Pons (tissue), 1 donor: ENCODE results near the gene SBK2.

Experiments used
- DNase-seq: peaks from one replicate; pipeline ENCODE4 v3.0.0-alpha.2; 2016; ENCODE audit warnings: low spot score

Gene SBK2

DNA sequence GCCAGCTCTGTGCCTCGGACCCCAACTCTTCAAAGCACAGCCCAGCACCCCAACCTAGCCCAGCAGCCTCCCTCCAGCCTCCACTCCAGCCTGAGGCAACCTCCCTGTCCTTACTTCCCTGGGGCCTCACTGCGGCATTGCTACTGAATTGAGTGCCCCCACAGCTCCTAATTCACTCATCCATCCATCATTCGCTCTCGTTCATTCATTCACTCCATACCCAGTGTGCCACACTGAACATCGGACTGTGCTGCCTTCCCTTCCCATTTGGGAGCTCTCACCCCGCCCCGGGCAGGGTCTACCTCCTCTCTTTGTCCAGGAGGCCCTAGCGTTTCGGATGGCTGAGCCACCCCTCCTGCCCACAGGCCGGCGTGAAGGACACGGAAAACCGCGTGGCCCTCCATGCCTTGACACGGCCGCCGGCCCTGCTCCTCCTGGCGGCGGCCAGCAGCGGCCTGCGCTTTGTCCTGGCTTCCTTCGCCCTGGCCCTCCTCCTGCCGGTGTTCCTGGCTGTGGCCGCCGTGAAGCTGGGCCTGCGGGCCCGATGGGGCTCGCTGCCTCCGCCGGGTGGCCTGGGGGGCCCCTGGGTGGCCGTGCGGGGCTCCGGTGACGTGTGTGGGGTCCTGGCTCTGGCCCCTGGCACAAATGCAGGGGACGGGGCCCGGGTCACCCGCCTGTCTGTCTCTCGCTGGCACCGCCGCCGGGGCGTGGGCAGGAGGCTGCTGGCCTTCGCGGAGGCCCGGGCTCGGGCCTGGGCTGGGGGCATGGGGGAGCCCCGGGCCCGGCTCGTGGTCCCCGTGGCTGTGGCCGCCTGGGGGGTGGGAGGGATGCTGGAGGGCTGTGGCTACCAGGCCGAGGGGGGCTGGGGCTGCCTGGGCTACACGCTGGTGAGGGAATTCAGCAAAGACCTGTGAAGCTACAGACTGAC, 50.6 kb downstream of the SBK2 start:
- DNase-seq = no peak

DNA sequence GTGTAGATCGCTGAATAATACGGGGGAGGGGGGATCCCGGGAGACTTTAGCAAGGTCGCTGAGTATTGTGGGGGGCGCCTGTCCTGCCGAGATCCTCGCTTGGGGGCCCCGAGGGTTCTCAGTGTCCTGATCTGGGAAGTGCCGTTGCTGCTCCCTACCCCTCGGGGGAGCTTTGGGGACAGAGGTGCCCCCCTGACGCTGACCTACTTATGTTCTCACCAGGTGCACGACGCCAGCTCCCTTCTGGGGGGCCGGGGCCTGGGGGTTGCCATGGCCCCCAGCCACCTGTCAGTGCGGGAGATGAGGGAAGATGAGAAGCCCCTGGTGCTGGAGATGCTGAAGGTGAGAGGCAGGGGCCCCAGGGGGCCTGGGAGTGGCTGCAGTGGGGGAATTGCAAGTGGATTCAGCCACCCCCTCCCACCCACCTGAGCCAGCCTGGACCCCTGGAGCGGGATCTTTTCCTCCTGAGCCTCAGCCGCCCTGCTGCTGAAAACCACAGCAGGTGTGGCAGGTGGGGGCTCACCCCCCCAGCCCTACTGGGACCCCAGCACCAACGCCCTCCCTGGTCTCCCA, 51.4 kb downstream of the SBK2 start:
- DNase-seq = no peak

DNA sequence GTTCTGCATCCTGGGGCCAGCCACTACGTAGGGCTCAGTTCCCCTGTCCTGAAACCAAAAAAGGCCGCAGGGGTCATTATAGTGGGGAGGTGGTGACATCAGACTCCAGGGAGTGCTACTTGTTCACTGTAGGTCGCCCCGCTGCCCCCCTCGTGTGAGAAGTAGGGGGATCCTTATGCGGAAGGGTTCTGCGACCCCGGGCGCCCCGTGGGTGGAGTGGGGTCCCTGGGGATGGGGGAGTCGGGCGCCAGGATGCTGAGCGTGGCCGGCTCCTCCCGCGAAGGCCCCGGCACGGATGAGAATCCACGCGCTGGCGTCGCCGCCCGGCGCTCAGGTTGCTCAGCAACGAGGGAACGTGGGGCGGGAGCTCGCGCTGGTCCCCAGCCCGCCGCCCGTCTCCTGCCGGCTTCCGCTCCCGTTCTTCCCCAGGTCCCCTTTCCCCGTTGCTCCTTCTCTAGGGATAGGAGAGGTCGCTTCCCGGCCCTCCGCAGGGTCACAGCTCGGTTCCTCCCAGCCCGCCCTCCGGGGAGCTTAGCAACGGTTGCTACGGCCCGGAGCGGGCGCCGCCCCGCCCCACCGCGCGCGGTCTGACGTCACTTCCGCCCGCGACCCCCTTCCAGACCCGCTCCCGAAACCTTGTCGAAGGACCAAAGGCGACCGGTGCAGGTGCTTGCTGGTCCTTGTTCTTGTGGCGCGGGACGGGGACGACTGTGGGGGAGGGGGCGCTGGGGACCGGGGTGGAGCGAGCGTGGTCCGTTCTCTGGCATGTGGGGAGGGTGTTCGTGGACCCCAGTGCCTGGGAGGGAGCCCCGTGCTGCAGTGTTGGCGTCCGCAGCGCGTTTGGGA, 52.1 kb downstream of the SBK2 start, which contains the start of gene NAT14:
TSS of gene NAT14 (plus strand) at position 596 of the 846 bp plus-strand sequence. CDS start 521 bp downstream, outside the sequence.
- no peak for DNase-seq

DNA sequence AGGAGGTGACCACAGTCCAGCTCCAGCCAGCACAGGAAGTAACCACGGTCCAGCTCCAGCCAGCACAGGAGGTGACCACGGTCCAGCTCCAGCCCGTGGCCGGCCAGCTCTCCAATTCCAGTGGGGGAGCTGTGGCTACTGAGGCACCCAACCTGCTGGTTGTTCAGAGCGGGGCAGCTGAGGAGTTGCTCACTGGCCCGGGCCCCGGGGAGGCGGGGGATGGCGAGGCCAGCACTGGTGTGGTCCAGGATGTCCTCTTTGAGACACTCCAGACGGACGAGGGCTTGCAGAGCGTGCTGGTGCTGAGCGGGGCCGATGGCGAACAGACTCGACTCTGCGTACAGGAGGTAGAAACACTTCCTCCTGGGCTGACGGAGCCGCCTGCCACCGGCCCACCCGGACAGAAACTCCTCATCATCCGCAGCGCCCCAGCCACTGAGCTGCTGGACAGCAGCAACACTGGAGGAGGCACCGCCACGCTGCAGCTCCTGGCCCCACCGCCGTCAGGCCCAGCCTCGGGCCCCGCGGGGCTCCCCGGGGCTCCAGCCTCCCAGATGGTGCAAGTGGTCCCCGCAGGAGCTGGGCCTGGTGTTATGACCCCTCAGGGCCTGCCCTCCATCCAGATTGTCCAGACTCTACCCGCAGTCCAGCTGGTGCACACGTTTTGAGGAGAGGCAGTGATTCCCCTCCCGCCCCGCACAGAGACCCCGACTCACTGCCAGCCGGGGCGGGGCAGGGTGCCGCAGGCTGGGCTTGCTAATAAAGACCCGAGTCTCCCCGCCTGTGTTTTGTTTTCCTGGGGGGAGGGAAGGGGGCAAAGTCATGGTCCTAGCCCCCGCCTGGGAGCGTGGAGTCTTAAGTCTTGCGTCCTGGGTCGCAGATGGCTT, 53.0 kb downstream of the SBK2 start:
- no peak for DNase-seq

DNA sequence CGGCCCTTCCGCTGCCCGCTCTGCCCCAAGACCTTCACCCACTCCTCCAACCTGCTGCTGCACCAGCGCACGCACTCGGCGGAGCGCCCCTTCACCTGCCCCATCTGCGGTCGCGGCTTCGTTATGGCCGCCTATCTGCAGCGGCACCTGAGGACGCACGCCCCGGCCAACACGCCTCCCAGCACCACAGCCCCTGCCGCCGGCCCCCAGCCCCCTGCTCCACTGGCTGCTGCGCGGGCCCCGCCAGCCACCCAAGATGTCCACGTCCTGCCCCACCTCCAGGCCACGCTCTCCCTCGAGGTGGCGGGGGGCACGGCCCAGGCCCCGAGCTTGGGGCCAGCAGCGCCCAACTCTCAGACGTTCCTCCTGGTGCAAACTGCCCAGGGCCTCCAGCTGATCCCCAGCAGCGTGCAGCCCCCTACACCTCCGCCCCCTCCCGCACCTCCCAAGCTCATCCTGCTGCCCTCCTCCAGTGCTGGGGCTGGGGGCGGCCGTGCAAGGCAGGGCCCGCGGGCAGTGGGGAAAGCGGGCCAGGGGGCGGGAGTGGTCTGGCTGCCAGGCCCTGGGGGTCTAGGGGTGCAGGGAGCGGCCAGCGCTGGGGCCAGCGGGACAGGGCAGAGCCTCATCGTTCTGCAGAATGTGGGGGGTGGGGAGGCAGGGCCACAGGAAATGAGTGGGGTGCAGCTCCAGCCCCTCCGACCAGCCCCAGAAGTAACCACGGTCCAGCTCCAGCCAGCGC, 53.8 kb downstream of the SBK2 start:
- DNase-seq = no peak

DNA sequence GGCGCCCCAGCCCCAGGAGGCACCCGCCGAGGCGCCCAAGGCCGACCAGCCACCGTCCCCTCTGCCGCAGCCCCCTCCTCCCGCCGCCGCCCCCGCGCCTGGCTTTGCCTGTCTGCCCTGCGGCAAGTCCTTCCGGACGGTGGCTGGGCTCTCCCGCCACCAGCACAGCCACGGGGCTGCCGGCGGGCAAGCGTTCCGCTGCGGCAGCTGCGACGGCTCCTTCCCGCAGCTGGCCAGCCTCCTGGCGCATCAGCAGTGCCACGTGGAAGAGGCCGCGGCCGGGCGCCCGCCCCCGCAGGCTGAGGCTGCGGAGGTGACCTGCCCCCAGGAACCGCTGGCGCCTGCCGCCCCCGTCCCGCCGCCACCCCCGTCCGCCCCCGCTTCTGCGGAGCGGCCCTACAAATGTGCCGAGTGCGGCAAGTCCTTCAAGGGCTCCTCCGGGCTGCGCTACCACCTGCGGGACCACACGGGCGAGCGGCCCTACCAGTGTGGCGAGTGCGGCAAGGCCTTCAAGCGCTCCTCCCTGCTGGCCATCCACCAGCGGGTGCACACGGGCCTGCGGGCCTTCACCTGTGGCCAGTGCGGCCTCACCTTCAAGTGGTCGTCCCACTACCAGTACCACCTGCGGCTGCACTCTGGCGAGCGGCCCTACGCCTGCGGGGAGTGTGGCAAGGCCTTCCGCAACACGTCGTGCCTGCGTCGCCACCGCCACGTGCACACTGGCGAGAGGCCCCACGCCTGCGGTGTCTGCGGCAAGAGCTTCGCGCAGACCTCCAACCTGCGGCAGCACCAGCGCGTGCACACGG, 54.6 kb downstream of the SBK2 start:
- DNase-seq = no peak

DNA sequence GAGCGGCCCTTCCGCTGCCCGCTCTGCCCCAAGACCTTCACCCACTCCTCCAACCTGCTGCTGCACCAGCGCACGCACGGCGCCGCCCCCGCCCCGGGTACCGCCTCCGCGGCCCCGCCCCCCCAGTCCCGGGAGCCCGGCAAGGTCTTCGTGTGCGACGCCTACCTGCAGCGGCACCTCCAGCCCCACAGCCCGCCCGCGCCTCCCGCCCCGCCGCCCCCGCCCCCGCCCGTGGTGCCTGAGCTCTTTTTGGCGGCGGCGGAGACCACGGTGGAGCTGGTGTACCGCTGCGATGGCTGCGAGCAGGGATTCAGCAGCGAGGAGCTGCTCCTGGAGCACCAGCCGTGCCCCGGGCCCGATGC, 55.2 kb downstream of the SBK2 start:
- DNase-seq = no peak

DNA sequence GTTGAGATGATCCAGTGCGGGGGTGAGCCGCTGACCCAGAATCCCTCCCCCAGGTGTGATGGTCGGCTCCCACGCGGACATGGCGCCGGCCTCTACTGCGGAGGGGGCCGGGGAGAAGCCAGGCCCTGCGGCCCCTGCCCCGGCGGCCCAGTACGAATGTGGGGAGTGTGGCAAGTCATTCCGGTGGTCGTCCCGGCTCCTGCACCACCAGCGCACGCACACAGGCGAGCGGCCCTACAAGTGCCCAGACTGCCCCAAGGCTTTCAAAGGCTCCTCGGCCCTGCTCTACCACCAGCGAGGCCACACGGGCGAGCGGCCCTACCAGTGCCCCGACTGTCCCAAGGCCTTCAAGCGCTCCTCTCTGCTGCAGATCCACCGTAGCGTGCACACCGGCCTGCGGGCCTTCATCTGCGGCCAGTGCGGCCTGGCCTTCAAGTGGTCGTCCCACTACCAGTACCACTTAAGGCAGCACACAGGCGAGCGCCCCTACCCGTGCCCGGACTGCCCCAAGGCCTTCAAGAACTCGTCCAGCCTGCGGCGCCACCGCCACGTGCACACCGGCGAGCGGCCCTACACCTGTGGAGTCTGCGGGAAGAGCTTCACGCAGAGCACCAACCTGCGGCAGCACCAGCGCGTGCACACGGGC, 55.7 kb downstream of the SBK2 start:
- no peak for DNase-seq

DNA sequence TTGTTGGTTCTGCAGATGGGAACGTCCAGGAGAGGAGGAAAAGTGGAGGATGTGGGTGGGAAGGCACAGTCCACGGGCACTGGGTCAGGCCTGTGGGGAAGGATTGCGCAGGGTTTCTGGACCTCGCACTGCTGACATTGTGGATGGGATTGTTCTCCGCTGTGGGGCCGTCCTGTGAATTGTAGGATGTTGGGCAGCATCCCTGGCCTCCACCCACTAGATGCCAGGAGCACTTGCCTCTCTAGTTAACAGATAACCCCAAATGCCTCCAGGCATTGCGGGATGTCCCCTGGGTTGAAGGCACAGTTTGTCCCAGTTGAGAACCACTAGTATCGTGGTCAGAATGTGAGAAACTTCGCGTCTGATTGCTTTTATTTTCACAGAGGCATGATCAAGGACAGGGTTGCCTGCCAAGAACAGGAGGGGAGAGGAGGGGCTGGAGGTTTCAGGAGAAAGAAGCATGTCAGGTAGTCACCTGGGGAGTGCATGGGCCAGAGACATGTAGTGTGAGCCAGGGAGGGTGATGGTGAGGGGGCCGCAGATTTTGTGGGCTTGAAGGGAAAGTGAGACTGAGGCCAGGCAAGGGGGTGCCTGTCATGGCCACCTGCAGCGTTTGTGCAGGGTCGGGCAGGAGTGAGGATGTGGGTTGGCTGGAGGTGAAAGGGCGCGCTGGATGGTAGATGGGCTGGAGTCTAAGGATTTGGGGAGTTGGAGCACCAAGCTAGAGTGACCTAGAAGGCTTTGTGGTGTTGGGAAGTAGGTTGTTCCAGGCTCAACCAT, 57.3 kb downstream of the SBK2 start:
- DNase-seq = no peak

DNA sequence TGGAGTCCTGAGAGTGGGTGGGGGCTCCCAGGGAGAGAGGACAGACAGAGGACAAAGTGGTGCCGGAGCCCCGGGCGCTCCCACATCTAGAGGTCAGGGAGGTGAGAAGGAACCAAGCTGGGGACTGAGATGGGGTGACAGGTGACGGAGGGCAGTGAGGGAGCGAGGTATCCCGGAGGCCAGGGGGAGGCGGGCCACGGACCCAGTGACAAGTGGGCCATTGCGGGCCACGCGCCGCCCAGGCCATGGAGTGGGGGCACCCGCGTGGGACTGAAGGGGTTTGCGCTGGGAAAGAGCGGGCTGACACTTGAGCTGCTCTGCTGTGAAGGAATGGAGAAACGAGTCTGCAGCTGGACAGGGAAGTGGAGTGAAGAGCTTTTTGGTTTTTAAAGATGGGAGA, 57.9 kb downstream of the SBK2 start:
- DNase-seq = no peak
